ENCODE results near the gene DHX8. TPM values are rescaled to one million over a fixed set of nuclear protein-coding genes. Genes with fewer than 3 reads are reported as not detected.

Gene DHX8
- total RNA-seq, 1 donor from 2014 or later: 24.7 TPM

GRCh38 chr17:43559161-43559816 lies 75.5 kb downstream of the DHX8 start:
- Histone ChIP-seq H3K36me3 (ENCODE audit: control insufficient read depth, insufficient read depth, low read length) (no peaks in the 10 kb centered on the region), H3K27me3 (ENCODE audit: control insufficient read depth, insufficient read depth, low read length) (peaks cover 2% of the 10 kb centered on the region), H3K4me3 (ENCODE audit: low read depth, low read length) (no peak overlapping the region)
- DNase-seq (ENCODE audit: low read depth): no peak
- TF ChIP-seq CTCF (IDR thresholded peaks at IDR 0.05; ENCODE audit: insufficient read depth, low read length, severe bottlenecking): no peak
- FAIRE-seq: no peak

DNA sequence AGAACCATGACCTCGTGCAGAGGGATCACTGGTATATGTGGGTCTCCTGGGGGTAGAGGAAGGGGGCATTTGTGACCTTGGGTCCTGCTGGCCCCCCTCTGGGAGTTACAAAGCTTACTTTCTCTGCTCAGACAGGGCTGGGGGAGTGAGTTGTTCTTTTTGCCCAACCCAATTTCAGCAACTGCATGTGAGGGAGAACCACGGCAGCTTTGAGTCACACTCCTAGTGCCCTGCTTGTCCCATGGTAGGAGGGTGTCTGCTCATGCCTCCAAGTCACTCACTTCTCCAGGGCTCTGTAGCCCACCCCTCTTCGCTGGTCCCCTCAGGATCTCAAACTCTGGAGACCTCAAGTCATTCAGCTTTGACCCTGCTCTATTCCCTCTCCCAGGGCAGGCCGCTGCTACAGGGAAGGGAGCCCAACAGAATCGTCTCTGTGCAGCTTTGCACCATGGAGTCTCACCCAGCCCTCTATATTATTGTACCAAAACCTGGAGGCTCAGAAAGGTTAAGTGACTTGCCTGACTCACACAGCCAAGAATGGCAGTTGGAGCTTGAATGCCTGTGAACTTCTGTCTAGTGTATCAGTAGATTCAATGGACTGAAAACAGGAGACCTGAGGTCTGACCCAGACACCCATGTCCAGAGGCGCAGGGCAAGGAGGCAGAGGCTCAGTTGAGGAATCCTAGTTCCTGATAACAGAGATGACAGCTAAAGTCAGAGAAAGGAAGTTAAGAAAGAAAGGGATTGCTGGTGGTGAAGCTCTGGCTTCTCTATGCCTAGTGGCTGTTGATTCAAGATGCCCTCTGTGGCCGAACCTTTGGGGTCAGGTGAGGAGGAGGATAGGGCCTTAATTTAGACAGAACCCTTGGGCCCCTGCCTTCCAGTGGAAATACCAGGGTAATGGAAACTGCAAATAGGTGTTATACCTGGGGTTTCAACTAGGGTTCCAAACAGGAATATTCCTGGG lies 77.0 kb downstream of the DHX8 start:
- DNase-seq (ENCODE audit: low read depth) (no peak), FAIRE-seq (no peak)
- H3K27me3 ChIP-seq (ENCODE audit: control insufficient read depth, insufficient read depth, low read length): peaks cover 2% of the 10 kb centered on the region
- TF ChIP-seq CTCF (IDR thresholded peaks at IDR 0.05; ENCODE audit: insufficient read depth, low read length, severe bottlenecking): no peak
- H3K36me3 ChIP-seq (ENCODE audit: control insufficient read depth, insufficient read depth, low read length): no peaks in the 10 kb centered on the region
- no peak overlapping the region for H3K4me3 ChIP-seq (ENCODE audit: low read depth, low read length)

- no peak for TF ChIP-seq CTCF (IDR thresholded peaks at IDR 0.05; ENCODE audit: insufficient read depth, low read length, severe bottlenecking)
- H3K4me3 ChIP-seq (ENCODE audit: low read depth, low read length): no peak overlapping the region
- FAIRE-seq: no peak
Measured at GRCh38 chr17:43562679-43563599, 79.2 kb downstream of the DHX8 start.

DNA sequence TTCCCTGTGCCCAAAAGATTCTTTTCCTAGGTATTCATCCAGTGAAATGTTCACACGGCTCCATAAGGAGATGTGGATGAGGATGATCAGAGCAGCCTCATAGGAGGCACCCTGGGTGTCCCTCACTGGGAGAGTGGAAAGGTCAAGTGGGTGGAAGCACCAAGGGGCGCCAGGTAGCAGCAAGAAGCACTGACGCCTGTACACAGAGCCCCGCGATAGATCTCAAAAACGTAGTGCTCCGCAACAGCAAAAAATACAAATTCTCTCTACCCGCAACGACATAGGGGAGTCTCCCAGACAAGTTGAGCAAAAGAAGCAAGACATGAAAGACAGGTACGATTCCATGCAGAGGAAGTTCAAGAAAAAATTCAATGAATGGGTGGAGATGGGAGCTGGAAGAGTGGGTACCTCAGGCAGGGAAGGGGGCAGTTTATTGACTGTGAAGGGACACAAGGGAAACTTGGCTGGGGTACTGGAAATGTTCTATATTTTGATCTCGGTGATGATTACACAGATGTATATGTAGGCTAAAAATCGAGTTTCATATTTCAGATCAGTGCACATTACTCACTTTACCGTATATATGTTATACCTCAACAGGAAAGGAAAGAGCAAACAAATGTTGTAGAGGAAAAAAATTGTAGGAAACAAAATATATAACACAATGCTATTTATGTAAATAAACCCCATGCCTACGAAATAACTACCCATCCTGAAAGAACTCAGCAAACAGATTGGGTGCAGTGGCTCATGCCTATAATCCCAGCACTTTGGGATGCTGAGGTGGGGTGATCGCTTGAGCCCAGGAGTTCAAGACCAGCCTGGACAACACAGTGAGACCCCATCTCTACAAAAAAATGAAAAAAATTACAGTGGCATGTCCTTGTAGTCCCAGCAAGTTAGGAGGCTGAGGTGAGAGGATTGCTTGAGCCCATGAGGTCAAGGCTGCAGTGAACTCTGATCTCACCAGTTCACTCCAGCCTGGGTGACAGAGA lies 80.1 kb downstream of the DHX8 start:
- FAIRE-seq (no peak), DNase-seq (ENCODE audit: low read depth) (no peak)
- Histone ChIP-seq H3K4me3 (ENCODE audit: low read depth, low read length) (no peak overlapping the region), H3K36me3 (ENCODE audit: control insufficient read depth, insufficient read depth, low read length) (no peaks in the 10 kb centered on the region), H3K27me3 (ENCODE audit: control insufficient read depth, insufficient read depth, low read length) (peaks cover 2% of the 10 kb centered on the region)
- no peak for TF ChIP-seq CTCF (IDR thresholded peaks at IDR 0.05; ENCODE audit: insufficient read depth, low read length, severe bottlenecking)

More at GRCh38 chr17:43562679-43563599, 79.2 kb downstream of the DHX8 start:
- Histone ChIP-seq H3K27me3 (ENCODE audit: control insufficient read depth, insufficient read depth, low read length) (peaks cover 2% of the 10 kb centered on the region), H3K36me3 (ENCODE audit: control insufficient read depth, insufficient read depth, low read length) (no peaks in the 10 kb centered on the region)
- DNase-seq (ENCODE audit: low read depth): no peak

Data from bronchial epithelial cell (primary cell).